GM18867 (cell line): ENCODE measurements around the gene ABCC10.
"Not testable (repeated sequence)": the region's sequence is repeated elsewhere in the genome, so short reads cannot be mapped to it uniquely, and the experiment has no call there.

Source experiments
- ATAC-seq: cut with Tn5 transposase; IDR thresholded peaks from one replicate; pipeline ENCODE4 v1.9.1; 2021; ENCODE audit warnings: mild to moderate bottlenecking, moderate library complexity; ENCODE audit not compliant: unreplicated experiment

ABCC10 gene

DNA sequence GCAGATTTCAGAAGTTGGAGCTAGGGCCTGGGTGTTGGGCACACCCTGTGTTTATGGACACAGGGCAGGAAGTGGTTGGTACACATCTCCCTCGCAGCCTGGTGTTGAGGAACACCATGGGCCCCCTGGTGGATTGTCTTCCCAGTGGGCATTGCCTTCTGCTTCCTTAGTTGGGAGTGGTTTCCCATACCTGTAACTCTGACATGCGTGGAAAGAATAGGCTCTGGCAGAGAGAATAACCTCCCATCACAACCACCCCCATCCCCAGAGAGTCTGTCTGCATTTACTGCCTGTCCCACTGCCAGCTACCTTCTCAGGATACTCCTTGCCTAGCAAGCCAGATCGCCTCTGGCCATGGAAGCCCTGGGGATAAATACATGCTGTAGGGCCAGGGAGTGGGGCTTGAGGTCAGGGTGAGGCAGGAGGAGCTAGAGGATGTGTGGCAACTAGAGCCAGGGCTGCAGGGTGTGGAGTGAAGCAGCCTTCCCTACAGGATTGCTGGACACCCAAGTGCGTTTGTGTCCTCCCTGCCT lies 68.1 kb downstream of the ABCC10 start:
- ATAC-seq, result no peak

DNA sequence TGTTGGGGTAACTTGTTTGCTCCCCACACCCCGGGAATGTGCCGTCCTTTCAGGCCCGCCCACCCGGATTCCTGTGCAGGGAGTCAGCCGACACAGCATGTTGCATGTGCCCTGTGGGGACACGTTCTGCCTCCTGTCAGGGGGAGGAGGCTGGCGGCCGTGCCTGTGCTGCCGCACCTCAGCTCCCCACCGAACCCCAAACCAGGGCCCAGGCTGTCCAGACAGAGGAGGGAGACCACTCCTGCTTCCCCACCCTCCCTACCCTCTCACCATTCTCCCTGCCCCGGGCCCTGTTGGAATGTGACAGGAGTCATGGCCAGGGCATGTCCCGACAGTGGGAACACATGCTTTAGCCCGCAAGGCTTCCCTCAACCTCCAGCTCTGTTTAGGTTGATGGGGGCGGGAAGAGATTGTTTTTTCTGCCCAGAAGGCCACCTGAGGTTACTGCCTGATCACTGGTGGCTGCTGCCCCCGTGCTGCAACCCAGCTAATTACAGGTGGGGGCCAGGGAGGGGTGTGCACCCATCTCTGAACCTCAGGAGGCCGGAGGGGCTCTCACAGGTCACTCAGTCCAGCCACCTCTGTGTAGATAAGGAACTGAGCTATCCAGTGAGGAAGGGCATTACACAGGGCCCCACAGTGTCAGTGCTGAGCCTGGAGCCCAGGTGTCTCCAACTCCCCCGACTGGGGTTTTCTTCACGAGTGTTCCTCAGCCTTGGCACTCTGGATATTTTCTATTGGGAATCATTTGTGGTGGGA lies 69.2 kb downstream of the ABCC10 start:
- no peak for ATAC-seq

DNA sequence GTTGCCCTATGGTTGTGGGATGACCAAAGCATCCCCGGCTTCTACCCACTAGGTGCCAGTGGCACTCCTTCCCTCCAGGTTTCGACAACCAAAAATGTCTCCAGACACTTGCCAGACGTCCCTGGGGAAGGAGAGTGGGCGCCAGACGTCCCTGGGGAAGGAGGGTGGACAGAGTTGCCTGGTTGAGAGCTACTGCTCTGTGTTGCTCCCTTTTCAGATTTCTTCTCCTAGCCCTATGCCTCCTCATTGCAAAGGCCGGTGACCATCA lies 69.7 kb downstream of the ABCC10 start:
- no peak for ATAC-seq

DNA sequence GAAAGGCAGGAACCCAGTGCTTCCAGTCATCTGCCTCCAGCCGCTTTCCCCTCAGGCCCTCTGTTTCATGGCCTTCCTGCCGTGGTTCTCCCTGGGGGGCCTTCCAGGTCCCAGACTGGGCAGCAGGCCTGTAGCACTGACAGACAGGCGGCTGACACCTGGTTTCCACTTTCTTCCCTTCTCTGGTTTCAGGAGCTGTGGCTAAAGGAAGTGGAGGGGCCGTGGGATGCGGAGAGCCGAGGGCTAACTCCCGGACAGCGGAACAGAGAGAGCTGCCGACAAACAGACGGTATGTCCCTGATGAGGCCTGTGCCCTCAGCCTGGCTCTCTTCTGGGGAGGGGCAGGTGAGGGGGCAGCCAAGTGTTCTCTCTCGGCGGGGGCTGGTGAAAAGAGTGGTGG lies 70.3 kb downstream of the ABCC10 start:
- no peak for ATAC-seq

DNA sequence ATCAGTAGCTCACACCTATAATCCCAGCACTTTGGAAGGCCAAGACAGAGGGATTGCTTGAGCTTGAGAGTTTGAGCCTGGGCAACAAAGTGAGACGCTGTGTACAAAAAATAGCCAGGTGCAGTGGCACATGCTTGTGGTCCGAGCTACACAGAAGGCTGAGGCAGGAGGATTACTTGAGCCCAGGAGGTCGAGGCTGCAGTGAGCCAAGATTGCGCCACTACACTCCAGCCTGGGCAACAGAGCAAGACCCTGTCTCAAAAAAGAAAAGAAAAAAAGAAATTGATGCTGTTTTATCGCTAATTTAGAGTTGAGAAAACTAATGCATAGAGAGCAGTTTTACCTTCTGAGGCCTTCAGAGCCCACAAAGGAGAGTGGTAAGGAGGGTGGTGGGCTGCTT lies 71.0 kb downstream of the ABCC10 start:
- ATAC-seq, result not testable (repeated sequence)

DNA sequence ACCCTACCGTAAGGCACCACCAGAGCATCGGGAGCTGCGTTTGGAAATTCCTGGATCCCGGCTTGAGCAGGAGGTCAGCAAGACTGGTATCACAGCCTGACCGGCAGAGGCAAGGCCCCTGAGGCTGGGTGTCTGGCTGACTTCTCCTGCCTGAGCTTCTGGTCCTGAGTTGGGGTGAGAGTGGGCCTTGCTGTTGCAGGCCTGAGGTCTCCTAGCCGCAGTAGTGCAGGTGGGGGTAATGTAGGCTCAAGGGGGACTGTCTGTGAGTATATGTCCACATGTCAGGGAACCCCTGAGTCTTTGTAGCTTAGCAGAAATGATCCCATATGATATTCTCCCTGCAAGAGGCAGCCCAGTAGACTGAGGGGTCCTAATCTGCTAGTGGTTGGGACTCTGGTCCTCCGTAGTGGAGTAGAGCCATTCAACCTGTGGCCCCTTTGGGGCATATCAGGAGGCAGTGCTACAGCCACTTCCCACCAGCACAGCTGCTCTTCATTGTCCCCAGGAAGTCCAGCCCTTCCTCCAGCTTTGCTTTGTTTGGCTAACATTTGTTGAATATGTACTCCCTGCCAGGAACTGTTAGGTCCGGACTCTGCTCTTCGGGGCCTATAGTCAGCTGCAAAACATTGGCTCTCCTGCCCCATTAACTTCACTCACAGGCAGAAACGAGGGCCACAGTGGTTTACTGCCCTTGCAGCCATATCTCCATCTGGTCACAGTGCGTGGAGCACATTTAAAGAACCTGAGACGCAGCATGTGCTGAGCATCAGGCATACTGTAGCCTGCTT lies 71.9 kb downstream of the ABCC10 start:
- no peak for ATAC-seq
